HEK293 (cell line): ENCODE measurements around the gene ARV1.

Experiments used
- REST ChIP-seq: fragments of 450-650 bp; formaldehyde crosslinking; IDR thresholded peaks from 2 replicates; pipeline ENCODE4 v1.5.1; 2016; ENCODE audit warnings: missing biosample characterization, missing genetic modification characterization
- ZBTB11 ChIP-seq: fragments of 450-650 bp; formaldehyde crosslinking; conservative IDR thresholded peaks from 2 replicates; pipeline ENCODE4 v1.5.1; 2016; ENCODE audit warnings: low read depth, missing biosample characterization, missing genetic modification characterization
- ZBTB21 ChIP-seq: fragments of 450-650 bp; formaldehyde crosslinking; IDR thresholded peaks from 2 replicates; pipeline ENCODE4 v1.5.1; 2017; ENCODE audit warnings: missing biosample characterization, missing genetic modification characterization
- ZNF10 ChIP-seq: fragments of 450-650 bp; formaldehyde crosslinking; IDR thresholded peaks from 2 replicates; pipeline ENCODE4 v1.5.1; 2017; ENCODE audit warnings: missing biosample characterization, missing genetic modification characterization
- ZNF175 ChIP-seq: fragments of 450-650 bp; formaldehyde crosslinking; IDR thresholded peaks from 2 replicates; pipeline ENCODE4 v1.5.1; 2016; ENCODE audit warnings: missing biosample characterization, missing genetic modification characterization
- TF ChIP-seq, protein P1 (sequence below): fragments of 450-650 bp; formaldehyde crosslinking; IDR thresholded peaks from 2 replicates; pipeline ENCODE4 v1.5.1; 2016; ENCODE audit warnings: missing biosample characterization, missing genetic modification characterization
- TF ChIP-seq, protein P2 (sequence below): IDR thresholded peaks from 2 replicates; pipeline ENCODE4 v1.6.1; 2011; ENCODE audit warnings: mild to moderate bottlenecking, low read depth, low read length, borderline replicate concordance

DNA sequence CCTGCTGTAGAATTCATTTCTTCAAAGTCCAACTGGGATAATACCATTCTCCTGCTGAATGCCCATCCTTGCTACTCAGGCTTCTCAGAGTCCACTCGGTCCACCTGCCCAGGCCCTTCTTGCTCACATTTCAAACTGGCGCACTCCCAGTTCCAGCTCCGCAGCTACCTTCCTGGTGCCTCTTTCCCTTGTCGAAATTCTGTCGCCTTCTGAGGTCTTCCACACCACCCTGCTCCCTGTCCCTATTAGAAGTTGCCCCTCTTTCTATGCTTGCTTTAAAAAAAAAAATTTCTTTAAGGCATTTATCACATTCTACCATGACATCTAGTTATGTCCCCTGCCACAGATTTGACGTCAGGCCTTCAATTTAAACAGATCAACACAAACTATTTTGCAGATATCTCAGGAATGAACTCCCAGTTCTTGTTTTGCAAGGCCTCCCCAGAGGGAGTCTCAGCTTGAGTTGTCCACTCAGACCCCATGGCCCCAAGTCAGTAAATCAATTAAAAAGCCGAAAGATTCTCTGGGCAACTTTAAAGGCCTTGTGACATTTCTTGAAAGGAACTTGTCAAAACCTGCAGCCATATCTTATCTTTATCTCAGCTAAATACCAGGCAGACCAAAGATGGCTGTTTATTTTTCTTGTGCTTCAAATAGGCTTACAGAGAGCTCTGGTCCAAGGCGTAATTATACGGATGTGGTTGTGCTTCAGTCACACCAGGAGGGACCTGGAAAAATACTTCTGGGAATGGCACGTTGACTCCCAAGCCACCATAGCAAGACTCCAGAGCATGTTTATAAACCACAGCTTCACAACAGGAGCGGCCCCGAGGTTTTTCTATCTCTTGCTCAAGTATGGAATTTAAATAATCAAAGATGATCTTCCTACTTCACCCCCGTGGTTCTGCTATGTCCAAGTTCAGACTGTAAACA is 59.0 kb downstream of the ARV1 start:
- TF ChIP-seq, protein P1, sequence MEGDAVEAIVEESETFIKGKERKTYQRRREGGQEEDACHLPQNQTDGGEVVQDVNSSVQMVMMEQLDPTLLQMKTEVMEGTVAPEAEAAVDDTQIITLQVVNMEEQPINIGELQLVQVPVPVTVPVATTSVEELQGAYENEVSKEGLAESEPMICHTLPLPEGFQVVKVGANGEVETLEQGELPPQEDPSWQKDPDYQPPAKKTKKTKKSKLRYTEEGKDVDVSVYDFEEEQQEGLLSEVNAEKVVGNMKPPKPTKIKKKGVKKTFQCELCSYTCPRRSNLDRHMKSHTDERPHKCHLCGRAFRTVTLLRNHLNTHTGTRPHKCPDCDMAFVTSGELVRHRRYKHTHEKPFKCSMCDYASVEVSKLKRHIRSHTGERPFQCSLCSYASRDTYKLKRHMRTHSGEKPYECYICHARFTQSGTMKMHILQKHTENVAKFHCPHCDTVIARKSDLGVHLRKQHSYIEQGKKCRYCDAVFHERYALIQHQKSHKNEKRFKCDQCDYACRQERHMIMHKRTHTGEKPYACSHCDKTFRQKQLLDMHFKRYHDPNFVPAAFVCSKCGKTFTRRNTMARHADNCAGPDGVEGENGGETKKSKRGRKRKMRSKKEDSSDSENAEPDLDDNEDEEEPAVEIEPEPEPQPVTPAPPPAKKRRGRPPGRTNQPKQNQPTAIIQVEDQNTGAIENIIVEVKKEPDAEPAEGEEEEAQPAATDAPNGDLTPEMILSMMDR (tag by site-specific recombination): no peak
- TF ChIP-seq REST (tag by site-specific recombination): 0 out of 2 replicates have a peak, but pooled peaks have one; percentile 20
- no peak for TF ChIP-seq ZNF175 (tag by site-specific recombination)
- peak; percentile 21; the same call in 1 of the 2 replicates for TF ChIP-seq ZBTB11 (tag by site-specific recombination)
- TF ChIP-seq, protein P2, sequence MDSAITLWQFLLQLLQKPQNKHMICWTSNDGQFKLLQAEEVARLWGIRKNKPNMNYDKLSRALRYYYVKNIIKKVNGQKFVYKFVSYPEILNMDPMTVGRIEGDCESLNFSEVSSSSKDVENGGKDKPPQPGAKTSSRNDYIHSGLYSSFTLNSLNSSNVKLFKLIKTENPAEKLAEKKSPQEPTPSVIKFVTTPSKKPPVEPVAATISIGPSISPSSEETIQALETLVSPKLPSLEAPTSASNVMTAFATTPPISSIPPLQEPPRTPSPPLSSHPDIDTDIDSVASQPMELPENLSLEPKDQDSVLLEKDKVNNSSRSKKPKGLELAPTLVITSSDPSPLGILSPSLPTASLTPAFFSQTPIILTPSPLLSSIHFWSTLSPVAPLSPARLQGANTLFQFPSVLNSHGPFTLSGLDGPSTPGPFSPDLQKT: no peak
- TF ChIP-seq ZBTB21 (tag by site-specific recombination): peak; percentile 17; the same call in 1 of the 2 replicates
- TF ChIP-seq ZNF10 (tag by site-specific recombination): peak; percentile 97
